Large intestine (tissue), 3 donors: ENCODE data around the gene SLC4A2. TPM values are rescaled to one million over a fixed set of nuclear protein-coding genes. Genes with fewer than 3 reads are reported as not detected.

Experiments used
- DNase-seq, 2 donors: peaks; one replicate each; pipeline versions ENCODE4 v3.0.0 to v3.0.0-alpha.2; 2013
- H3K27ac ChIP-seq: one replicate; pipeline ENCODE4 v1.5.1; 2013; ENCODE audit warnings: low read length
- H3K27me3 ChIP-seq: 2 replicates; pipeline ENCODE4 v1.6.1; 2013; ENCODE audit warnings: low read length; ENCODE audit not compliant: control insufficient read depth, insufficient read depth
- H3K36me3 ChIP-seq: 2 replicates; pipeline ENCODE4 v1.6.1; 2013; ENCODE audit warnings: low read length; ENCODE audit not compliant: control insufficient read depth, insufficient read depth
- H3K4me1 ChIP-seq: one replicate; pipeline ENCODE4 v1.6.1; 2013; ENCODE audit warnings: low read length; ENCODE audit not compliant: control insufficient read depth, insufficient read depth
- H3K4me3 ChIP-seq: one replicate; pipeline ENCODE4 v1.5.1; 2013; ENCODE audit warnings: low read length
- H3K9me3 ChIP-seq: one replicate; pipeline ENCODE4 v1.6.1; 2013; ENCODE audit warnings: mild to moderate bottlenecking, low read depth, low read length, moderate library complexity; ENCODE audit not compliant: control insufficient read depth
- WGBS: methylation state at CpG from one replicate; pipeline ENCODE4 v1.1.5; 2013; ENCODE audit warnings: low lambda C conversion rate; ENCODE audit not compliant: insufficient coverage; 5-methylcytosine and 5-hydroxymethylcytosine counted together
- polyA plus RNA-seq: library from polyadenylated mRNA; unstranded; fragments of 120-200 nt; gene quantifications from one replicate; pipeline ENCODE4 v1.2.1, GENCODE V29; 2013

The SLC4A2 gene
- polyA plus RNA-seq, 1 donor, result 107 TPM

GRCh38 chr7:151056666-151057505, 2.5 kb upstream of the SLC4A2 start:
- Histone ChIP-seq H3K36me3 (peaks cover 5% of the 10 kb centered on the region), H3K27ac (no peak overlapping the region), H3K9me3 (no peaks in the 10 kb centered on the region), H3K4me3 (peak overlapping the region; percentile 89), H3K4me1 (peaks cover 39% of the 10 kb centered on the region), H3K27me3 (no peaks in the 10 kb centered on the region)
- DNase-seq, result peak in 1 of 2 donors; percentile 57
- WGBS, result no CpG with 5 or more reads among the region's 29 CpGs

- DNase-seq, result no peak
- H3K4me1 ChIP-seq, result peaks cover 43% of the 10 kb centered on the region
- no peaks in the 10 kb centered on the region for H3K9me3 ChIP-seq
- peaks cover 5% of the 10 kb centered on the region for H3K36me3 ChIP-seq
- H3K27me3 ChIP-seq, result no peaks in the 10 kb centered on the region
- WGBS, result no CpG with 5 or more reads among the region's 30 CpGs
- peak within 1 kb of the TSS; percentile 89 for H3K4me3 ChIP-seq
- peak within 1 kb of the TSS; percentile 96 for H3K27ac ChIP-seq
Measured at GRCh38 chr7:151057506-151057988, 1.8 kb upstream of the SLC4A2 start, which contains the start of gene CDK5. Gene CDK5, minus strand, starts transcription at chr7:151057897. Its CDS starts 49 bp downstream, at chr7:151057848.

- Histone ChIP-seq H3K27me3 (no peaks in the 10 kb centered on the region), H3K27ac (peak overlapping the region; percentile 96), H3K36me3 (peaks cover 5% of the 10 kb centered on the region), H3K4me3 (peak overlapping the region; percentile 89), H3K4me1 (peaks cover 43% of the 10 kb centered on the region), H3K9me3 (no peaks in the 10 kb centered on the region)
- peak; percentile 100 for DNase-seq
- WGBS, result no CpG with 5 or more reads among the region's 46 CpGs
Measured at GRCh38 chr7:151057989-151058780, 1.2 kb upstream of the SLC4A2 start.

- no CpG with 5 or more reads among the region's 18 CpGs for WGBS
- Histone ChIP-seq H3K27me3 (no peaks in the 10 kb centered on the region), H3K4me3 (peak overlapping the region; percentile 89), H3K36me3 (peaks cover 4% of the 10 kb centered on the region), H3K27ac (peak overlapping the region; percentile 96), H3K9me3 (no peaks in the 10 kb centered on the region), H3K4me1 (peaks cover 50% of the 10 kb centered on the region)
- DNase-seq, result no peak
Measured at GRCh38 chr7:151058781-151059366, 515 bp upstream of the SLC4A2 start.

GRCh38 chr7:151060113-151060415, 675 bp downstream of the SLC4A2 start:
- peaks cover 52% of the 10 kb centered on the region for H3K4me1 ChIP-seq
- H3K4me3 ChIP-seq, result peak overlapping the region; percentile 89
- peaks cover 10% of the 10 kb centered on the region for H3K36me3 ChIP-seq
- no peak for DNase-seq
- no peaks in the 10 kb centered on the region for H3K9me3 ChIP-seq
- WGBS, result no CpG with 5 or more reads among the region's 17 CpGs
- peak overlapping the region; percentile 96 for H3K27ac ChIP-seq
- H3K27me3 ChIP-seq, result no peaks in the 10 kb centered on the region

GRCh38 chr7:151060416-151061212, 1.2 kb downstream of the SLC4A2 start:
- peak in 1 of 2 donors; percentile 48 for DNase-seq
- Histone ChIP-seq H3K36me3 (peaks cover 16% of the 10 kb centered on the region), H3K4me3 (peak overlapping the region; percentile 89), H3K4me1 (peaks cover 52% of the 10 kb centered on the region), H3K9me3 (no peaks in the 10 kb centered on the region), H3K27me3 (no peaks in the 10 kb centered on the region), H3K27ac (no peak overlapping the region)
- WGBS, result no CpG with 5 or more reads among the region's 21 CpGs

- DNase-seq, result no peak
- no peaks in the 10 kb centered on the region for H3K27me3 ChIP-seq
- H3K27ac ChIP-seq, result no peak overlapping the region
- H3K9me3 ChIP-seq, result no peaks in the 10 kb centered on the region
- WGBS, result 62% methylated on average over 3 of the region's 33 CpGs
- H3K36me3 ChIP-seq, result peaks cover 24% of the 10 kb centered on the region
- peaks cover 49% of the 10 kb centered on the region for H3K4me1 ChIP-seq
- H3K4me3 ChIP-seq, result no peak overlapping the region
Measured at GRCh38 chr7:151061213-151062110, 2.1 kb downstream of the SLC4A2 start.

GRCh38 chr7:151062111-151062398, 2.7 kb downstream of the SLC4A2 start:
- H3K27me3 ChIP-seq, result no peaks in the 10 kb centered on the region
- H3K9me3 ChIP-seq, result no peaks in the 10 kb centered on the region
- peak overlapping the region; percentile 0 for H3K4me3 ChIP-seq
- no CpG with 5 or more reads among the region's 11 CpGs for whole genome bisulfite sequencing
- H3K36me3 ChIP-seq, result peaks cover 30% of the 10 kb centered on the region
- peaks cover 43% of the 10 kb centered on the region for H3K4me1 ChIP-seq
- no peak overlapping the region for H3K27ac ChIP-seq
- DNase-seq, result no peak

GRCh38 chr7:151062399-151063211, 3.2 kb downstream of the SLC4A2 start:
- peak overlapping the region; percentile 79 for H3K27ac ChIP-seq
- H3K4me1 ChIP-seq, result peaks cover 41% of the 10 kb centered on the region
- WGBS, result no CpG with 5 or more reads among the region's 43 CpGs
- no peaks in the 10 kb centered on the region for H3K9me3 ChIP-seq
- peak overlapping the region; percentile 78 for H3K4me3 ChIP-seq
- peaks cover 36% of the 10 kb centered on the region for H3K36me3 ChIP-seq
- DNase-seq, result peak; percentile 93 to 96
- no peaks in the 10 kb centered on the region for H3K27me3 ChIP-seq
